Retina (tissue), 1 donor: ENCODE measurements around the gene ALLC.
"Not testable (repeated sequence)": the region's sequence is repeated elsewhere in the genome, so short reads cannot be mapped to it uniquely, and the experiment has no call there.

Source experiments
- DNase-seq: peaks from one replicate; pipeline ENCODE4 v3.0.0-alpha.2; 2016

Gene ALLC

DNA sequence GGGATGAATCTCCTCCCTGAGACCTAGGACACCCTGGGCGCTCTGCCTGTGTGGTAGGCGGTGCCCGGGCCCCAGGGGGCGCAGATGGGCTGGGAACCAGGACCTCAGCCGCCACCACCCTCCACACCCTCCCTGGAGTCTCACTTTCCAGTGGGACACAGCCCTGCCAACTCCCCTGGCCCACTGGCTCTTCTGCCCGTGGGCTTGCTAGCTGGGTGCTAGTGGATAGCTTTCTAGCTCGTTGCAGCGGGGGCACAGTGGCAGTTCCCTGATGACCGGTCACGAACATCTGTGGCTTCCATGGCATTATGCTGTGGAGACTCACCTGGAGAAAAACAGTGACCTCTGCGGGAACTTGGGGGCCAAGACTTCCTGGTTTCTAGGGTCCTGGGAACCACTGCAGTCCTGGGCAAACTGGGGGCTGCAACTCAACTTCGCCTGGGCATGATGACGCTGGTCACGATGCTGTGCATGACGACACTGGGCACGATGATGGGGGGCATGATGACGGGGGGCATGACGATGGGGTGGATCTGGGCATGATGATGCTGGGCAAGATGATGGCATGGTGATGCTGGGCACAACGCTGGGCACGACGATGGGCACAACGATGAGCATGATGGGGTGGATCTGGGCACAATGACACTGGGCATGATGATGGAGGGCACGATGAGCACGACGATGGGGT is 31.0 kb upstream of the ALLC start:
- no peak for DNase-seq

DNA sequence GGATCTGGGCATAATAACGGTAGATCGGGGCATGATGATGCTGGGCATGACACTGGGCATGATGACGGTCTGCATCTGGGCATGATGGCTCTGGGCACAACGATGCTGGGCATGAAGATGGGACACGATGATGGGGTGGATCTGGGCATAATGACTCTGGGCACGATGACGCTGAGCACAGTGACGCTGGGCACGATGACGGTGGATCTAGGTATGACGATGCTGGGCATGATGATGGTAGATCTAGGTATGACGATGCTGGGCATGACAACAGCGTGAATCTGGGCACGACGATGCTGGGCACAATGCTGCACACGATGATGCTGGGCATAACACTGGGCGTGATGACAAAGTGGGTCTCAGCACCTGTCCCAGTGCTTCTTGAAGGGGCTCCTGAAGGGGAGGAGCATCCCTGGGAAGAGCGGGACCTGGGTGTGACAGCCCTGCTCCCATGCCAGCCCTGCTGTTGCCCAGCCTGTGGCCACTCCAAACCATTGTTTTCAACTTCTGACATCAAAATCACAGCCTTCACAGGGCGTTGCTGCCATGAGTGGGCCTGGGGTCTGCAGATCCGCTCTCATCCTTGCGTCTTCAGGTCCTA is 30.4 kb upstream of the ALLC start:
- no peak for DNase-seq

DNA sequence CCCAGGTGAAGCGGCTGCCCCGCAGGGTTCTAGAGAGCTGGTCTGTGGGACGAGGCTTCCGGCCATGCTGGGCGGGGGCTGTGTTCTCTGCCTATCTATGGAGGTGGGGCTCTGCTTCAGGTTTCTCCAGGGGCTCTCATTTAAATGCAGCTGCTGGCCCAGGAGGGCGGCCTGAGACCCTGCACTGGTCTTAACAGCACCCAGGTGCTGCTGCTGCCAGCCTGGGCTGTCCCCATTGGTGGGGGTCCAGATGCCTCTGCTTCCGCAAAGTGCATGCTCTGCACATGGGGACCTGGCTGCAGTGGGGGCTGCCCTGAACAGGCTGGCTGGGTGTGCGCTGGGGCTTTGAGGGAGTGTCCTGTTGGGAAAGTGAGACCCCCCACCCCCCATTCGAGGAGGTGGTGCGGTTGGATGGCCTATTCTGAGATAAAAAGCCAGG is 29.7 kb upstream of the ALLC start:
- DNase-seq, result no peak

DNA sequence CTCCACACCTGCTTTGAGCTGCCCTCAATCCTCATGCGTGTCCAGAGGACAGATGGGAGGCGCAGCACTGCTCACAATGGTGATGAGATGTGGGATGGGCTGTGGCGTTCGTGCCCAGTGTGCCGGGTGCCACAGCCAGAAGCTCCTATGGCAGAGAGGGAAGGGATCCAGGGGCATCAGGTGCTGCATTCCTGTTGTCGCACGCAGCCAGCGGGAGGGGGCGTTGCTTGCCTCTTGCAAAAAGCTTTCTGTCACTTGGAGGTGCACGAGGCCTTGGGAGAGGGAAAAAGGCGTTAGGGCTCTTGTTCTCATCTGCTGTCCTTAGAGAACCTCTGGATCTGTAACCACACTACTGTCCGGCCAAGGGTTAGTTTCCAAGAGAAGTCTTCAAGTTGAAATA is 29.2 kb upstream of the ALLC start:
- DNase-seq, result no peak

DNA sequence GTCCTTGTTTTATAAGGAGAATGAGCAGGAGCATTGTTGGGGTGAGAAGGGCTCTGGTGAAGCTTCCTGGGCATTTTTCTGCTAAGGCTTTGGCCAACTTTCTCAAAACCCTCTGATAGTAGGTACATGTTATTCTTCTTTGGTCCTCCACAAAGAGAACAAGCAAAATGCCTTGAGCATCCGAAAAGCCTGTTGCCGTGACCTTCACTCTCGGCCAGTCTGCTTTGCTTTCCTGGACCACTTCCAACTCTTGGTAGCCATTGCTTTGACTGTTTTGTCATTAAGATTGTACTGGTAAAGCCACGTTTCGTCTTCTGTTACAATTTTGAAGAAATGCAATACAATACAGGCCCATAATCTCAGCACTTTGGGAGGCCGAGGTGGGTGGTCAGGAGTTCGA is 27.4 kb upstream of the ALLC start:
- no peak for DNase-seq

DNA sequence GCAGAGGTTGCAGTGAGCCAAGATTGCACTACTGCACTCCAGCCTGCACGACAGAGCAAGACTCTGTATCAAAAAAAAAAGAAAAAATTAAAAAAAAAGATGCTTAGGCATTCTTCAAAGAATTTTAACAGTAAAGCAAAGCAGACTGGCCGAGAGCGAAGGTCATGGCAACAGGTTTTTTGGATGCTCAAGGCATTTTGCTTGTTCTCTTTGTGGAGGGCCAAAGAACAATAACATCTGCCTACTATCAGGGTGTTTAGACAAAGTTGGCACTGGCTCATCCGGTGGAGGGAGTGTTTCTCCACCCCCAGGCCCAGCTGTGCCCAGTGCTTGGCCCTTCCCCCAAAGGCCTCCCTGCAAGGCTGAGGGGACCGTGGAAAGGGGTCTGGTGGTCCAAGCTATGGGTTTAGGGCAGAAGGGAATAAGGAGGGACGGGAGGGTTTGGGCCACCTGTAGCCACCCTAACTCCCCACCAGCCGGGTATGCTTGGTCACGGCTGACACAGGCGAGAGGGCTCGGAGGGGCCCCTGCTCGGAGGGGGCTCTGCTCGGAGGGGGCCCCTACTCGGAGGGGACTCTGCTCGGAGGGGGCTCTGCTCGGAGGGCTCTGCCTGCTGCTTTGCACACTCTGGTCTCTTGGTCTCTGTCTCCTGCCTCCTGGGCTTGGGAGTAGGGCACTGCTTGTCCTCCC is 26.7 kb upstream of the ALLC start:
- no peak for DNase-seq

DNA sequence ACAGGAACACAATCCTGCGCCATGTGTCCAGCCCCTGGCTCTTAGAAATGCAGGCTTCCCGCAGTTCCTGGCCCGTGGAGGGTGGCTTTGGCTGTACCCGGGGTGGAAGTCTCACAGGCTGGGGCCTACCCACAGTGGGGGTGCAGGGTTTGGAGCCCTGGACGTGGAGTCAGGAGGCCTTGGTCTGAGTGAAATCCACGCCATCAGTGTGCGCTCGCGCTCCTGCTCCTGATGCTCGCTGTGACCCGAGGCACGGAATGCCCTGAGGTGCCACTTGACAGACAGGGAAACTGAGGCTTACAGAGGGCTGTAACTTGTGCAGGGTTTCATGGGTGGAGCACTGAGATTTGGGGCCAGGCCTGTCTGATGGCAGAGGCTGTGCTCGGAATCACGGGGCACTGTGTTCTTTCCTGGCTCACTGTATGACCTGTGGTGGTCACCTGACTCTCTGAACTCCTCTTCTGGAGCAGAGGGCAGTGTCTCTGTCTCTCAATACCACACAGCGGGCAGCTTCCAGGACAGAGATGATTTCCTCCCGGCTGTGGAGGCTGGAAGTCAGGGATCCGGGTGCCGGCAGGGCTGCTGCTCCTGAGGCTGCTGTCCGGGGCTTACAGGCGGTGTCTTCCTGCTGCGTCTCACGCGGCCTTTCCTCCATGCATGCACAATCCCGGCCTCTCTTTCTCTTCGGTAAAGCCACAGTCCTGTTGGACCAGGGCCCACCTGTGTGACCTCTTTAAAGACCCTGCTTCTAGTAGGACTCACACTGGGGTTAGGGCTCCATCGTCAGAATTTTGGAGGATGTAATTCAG is 25.9 kb upstream of the ALLC start:
- no peak for DNase-seq

DNA sequence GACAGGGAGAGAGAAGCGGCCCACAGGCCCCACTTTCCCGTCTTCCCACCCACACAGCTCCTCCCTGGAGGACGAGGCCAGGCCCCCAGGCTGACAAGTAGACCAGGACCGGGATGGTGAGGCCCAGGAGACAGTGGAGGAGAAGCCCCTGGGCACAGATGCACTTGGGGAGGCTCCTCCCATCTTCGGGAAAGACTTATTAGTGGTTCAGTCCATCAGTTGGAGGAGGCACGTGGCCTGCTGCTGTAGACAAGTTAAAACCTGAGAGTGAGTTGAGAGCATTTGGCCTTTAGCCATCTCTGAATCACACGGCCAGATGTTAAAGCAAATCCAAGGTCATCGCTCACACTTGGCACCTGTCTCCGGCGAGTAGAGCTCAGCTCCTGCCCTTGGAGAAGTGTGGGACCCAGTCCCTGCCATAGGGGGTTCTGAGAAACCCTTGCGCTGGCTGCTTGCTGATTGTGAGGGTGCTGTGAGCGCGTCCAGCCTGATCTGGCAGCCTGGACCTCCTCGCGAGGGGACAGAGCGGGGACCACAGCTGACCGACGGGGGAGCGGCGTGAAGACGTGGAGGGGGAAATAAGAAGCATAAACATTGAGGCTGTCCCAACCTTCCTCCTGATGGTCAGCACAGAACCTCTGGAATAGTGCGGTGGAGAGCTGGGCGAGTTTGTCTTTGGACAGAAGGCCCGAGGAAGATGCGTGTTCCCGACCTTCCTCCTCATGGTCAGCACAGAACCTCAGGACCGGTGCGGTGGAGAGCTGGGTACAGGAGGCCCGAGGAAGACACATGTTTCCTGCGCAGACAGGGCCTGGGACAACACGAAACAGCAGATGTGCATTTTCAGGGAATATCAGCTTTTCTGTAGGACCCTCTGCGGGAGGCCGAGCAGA is 24.7 kb upstream of the ALLC start:
- no peak for DNase-seq

DNA sequence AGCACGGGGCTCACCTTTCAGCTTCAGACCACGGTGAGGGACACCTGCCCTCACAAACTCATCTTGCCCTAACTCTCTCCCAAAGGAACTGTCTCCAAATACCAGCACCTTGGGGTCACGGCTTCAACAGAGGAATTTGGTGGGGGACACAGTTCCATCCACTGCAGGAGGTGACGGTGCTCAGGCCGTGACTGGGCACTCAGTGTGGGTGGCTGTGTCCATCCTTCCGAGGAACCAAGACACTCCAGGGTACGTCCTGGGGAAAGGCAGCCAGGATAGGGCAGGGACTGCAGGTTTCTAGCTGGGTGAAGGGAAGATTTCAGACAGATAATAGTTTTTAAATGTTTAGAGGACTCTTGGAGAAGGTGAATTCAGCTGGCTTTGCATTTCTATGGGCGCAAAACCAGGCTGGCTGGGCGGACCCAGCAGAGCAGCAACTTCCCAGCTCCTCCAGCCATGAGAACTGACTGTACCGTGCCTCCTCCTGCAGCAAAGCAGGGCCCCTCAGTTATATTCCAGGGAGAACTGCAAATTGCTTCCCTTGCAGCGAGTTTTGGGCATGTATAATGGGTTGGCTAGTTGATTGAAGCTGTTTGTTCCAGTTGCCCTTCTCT is 23.9 kb upstream of the ALLC start:
- no peak for DNase-seq

DNA sequence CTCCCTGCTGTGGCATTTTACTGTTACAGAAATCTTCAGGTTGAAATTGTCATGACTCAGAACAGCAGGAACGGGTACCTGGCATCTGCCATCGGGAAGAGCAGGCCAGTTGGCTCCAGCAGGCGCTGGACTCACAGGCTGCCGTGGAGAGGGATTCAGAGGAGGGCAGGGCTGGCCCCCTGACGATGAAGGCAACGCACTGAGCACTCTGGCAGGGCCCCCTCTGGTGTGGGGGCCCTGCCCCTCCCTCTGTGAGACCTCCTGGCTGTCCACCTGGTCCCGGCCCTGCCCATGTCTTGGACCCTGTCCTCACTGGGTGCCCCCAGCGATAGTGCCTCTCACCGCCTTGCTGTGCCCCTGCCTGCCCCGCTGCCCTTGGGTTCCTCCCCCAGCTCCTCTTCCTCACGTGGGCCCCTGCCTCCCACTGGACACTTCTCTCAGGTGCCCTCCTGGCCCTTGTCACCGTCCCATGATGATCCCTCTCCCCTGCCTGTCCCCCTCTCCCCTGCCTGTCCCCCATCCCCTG is 23.3 kb upstream of the ALLC start:
- no peak for DNase-seq

DNA sequence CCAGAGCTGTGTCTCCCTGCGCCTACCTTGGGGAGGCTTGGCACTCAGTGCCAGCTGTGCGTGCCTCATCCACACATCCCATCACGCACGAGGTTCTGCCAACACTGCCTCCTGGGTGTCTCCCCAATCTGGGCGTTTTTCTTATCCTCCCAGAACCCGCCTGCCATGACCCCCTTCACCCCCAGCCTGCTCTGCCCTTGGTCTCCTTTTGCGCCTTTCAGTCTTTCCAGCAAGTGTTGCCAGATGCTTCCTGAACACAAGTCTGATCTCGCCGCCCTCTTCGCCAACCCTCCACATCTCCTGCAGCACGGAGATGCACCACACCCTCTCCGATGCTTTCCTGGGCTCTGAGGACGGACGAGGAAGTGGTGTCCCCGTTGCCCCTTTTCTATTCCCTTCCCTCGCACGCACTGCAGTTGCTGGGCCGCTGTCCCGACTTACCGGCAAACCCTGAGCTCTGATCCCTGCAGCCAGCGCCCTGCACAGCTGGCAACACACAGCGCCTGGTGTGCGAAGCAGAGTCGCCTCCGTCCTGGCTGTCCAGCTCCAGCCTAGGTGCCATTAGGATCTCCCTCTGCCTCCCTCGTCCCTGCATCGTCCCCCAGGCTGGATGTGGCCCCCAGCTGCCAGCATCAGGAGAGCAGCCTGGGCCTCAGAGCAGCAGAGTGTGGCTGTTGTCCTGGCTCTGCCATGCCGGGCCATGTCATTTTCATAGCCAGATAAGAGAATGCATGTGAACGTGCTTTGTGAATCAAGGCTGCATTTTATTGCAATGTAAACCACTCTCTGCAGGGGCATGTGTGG is 22.6 kb upstream of the ALLC start:
- no peak for DNase-seq

DNA sequence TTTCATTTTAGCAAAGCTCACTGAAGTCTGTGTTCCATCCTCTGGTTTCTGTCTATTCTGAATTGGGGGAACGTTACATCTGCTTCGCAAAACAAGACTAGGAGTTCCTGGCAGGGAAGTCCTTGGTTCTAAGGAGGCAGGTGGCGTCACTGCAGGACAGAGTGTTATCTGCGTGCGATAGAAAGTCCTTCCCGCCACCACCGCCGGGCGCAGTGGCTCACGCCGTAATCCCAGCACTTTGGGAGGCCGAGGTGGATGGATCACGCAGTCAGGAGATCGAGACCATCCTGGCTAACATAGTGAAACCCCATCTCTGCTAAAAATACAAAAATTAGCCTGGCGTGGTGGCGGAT is 22.0 kb upstream of the ALLC start:
- DNase-seq, result not testable (repeated sequence)

DNA sequence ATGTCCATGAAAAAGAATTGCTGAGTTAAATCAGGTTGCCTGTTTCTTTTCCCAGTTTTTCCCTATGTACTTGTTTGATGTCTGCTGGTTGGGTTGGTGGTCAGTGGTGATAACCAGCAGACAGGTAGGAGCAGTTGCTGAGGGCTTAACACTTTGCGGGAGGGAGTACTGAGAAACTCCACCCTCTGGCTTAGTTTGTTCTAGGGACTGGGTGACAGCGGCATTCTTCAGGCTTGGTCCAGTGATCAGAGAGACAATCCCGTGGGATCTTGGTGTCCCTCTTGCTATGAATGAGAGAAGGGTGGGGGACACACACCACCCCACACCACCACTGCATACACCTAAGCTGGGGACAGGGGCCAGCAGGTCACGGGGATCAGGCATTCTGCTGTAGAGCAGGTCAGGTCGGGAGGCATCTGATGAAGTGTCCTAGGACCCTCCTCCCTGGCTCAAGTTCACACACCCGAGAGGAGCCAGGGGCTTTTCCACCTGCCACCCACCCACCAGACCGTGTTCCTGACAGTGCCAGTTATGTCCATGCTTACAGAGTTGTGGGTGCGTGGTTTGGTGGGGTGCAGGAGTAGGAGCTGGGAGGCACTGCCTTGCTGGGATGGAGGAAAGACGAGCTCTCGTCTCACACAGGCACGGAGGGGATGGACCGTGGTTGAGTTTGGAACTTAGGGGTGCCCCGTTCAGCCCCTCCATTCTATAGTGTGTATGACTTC is 21.3 kb upstream of the ALLC start:
- no peak for DNase-seq

DNA sequence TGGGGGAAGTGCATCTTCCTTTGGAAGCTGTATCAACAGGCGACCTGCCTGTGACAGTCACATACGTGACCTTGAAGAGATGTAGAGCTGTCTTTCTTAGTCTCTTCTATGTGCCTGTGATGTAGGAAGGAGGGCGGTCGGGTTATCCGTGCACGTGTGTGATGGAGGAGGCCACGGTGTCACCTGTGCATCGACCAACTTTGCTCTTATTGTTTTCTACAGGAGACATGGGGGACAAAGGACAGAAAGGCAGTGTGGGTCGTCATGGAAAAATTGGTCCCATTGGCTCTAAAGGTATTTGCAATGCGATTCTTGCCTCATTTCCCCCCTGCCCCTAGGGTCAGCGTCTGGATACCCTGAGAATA is 20.7 kb upstream of the ALLC start:
- no peak for DNase-seq

DNA sequence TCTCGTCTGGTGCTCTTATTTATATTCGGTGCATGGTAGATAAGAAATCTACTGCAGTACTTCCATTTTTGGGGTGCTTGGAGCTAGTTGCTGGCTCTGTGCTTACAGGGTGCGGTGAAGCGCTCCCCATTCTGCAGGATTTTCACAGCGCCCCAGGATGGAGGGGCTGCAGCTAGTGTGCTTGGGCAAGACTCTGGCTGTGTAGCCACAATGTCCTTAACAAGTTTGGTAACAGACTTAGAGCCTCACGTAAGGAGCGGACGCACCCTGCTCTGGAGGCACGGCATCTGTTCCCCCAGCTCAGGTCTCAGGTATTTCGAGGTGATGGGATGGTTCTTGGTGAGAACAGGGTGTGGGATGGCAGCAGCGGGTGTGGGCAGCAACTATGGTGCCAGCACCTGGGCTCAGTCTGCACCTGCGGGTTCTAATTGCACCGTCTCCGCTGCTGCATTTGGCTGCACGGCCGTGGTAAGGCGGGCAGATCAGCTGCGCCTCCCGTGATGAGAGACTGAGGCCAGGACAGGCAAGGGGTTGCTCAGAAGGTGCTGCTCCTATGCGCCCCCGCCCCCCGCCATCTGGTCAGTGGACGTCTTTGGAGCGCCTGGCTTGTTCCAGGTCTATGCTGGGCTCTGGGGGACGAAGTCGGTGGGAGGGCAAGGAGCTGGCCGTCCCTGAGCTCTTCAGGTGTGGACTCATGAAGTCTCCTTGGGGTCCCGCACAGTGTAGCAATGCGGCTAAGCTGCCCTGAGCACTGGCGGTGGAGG is 20.1 kb upstream of the ALLC start:
- DNase-seq, result no peak

DNA sequence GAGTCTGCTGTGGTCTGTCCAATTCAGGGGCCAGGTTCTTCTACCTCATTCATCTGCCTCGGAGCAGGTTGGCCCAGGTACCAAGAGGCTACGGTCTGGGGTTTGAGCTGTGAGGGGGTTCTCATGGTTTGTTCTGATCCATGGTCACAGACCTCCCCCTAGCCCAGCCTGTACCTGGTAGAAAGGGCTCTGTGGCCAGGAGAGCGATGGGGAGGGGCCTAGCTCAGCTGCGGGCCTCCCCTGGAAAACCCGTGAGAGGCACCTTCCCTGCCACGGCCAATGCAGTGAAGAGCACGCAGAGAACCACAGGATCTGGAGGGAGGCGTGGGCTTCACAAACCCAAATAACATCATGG is 19.6 kb upstream of the ALLC start:
- DNase-seq, result no peak

DNA sequence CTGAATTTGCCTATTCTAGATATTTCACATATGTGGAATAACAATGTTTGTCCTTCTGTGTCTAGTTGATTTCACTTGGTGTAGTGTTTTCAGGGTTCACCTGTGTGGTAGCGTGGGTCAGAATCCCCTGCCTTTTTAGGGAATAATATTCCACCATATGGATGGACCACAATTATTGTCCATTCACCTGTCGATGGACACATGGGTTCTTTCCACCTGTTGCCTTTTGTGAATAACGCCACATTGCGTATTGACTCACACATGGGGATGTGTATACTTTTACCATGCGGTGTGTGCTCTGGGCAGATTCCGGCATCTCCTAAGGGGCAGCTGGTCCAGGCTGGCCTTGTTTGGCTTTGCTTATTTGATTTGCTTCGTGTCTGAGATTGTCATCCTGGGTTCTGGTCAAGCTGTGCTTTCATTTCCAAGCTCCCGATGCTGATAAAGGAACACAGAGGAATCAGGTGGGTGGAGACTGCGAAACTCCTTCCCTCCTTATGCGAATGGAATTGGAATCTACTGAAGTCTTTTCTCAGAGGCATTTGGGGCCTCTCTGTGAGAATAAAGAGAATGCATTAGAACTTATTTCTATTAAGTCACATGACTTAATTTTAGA is 18.9 kb upstream of the ALLC start:
- DNase-seq, result no peak

DNA sequence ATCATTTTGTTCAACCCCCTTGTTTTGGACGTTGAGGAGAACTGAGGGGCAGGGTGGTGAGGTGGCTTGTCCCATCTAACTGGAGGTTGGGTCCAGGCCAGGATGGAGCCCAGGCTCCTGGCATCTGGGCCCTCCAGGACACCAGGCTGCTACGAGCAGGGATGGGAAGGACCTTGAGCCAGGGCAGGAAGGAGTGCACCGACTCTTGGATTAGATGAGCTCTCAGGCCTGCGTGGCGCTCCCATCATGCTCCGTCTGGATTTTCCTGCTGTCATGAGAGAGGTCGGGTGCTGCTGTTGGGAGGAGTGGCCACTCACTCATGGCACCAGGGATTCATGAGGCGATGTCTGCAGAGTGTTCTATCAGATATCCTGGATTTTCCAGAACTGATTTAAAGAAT is 18.3 kb upstream of the ALLC start:
- DNase-seq, result no peak

DNA sequence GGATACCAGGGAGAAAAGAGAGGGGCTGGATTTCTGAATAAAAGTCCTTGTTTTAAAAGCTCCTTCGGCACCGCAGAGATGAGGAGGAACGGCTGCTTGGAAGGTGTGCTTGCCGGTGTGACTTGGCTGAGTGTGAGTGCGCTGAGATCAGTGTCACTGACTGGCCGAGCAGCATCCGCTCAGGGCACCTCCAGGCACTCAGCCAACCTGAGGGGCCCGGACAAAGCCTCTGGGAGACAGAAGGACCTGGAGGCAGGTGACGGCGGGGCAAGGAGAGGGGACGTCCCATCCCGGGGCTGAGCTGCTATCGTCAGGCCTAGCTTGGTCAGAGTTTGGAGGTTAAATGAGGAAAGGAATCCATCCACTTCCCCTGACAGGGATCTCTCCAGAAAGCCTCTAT is 16.8 kb upstream of the ALLC start:
- DNase-seq, result no peak
